DMS153 (cell line): Measurements from ENCODE around the gene AUTS2.
A peak's percentile ranks its signal among the peaks of the same experiment; 100 is the strongest.

Experiments used
- DNase-seq: peaks from one replicate; lab custom pipeline; 2025; lab: John Stamatoyannopoulos, UW

AUTS2 gene

DNA sequence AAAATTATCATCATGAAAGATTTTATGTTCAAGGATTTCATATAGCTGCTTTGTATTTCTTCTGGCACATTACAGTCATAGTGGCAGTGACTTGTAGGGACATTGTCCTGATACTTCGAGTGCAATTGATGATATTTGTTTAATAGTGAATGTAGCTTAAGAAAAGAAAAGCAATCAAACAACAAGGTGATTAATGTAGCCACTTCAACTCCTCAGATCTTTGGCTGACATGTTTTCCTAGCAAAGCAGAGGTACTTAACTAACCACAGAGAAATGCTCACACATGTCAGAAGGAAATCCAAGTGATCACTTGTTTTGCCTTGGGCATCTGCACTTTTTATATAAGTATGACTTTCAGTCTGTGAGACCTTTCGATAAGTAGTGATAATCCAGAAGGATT, 470.3 kb downstream of the AUTS2 start:
- DNase-seq = peak; percentile 45

DNA sequence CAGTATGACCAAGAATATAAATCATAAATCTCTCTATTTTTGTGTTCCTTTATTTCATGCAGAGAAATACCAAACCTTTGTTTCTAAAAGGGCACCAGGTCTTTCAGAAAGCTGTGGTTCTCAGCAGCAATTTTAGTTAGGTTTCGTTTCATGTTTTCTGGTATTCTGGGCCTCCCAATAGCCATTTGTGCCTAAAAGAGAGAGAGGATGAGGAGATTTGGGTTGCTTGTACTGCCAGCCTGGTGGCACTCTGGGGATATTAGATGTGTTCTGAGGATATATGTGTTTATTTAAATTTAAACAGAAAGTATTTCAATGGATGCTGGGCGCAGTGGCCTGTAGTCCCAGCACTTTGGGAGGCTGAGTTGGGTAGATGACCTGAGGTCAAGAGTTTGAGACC, 471.7 kb downstream of the AUTS2 start:
- no peak for DNase-seq

DNA sequence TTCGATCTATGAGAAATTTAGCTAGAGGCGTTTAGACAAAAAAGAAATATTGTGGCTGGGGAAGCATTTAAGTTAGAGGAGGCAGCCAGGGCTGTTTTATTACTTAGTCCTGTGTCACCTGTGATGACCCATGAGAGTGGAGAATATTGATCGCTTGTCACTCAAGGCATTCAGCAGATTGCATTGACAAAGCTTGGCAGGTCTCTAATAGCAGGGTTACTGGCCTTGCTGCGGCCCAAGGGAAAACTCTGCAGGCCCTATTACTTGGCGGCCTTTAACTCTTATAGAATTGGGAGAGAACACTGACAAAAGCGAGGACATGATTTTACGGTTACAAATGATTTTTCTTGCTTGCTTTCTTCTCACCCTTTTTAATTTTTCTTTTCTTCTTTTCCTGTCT, 473.5 kb downstream of the AUTS2 start:
- peak; percentile 54 for DNase-seq

DNA sequence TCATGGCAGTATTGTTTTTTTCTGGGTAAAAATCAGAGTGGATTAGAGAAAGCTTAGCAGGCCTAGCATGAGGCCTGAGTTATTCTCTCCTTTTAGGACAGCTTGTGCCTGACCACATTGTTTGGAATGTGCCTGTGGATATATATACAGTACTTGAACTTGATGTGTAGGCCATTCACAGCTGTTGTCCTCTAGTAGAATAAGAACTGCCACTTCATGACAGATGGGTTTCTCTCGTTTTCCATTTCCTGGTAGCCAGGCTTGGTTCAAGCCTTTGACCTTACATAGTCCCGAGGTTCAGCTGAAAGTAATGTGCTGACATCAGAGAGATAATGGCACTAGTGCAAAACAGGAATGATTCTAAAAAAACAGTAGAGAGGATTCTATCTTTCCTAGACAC, 473.9 kb downstream of the AUTS2 start:
- peak; percentile 98 for DNase-seq

DNA sequence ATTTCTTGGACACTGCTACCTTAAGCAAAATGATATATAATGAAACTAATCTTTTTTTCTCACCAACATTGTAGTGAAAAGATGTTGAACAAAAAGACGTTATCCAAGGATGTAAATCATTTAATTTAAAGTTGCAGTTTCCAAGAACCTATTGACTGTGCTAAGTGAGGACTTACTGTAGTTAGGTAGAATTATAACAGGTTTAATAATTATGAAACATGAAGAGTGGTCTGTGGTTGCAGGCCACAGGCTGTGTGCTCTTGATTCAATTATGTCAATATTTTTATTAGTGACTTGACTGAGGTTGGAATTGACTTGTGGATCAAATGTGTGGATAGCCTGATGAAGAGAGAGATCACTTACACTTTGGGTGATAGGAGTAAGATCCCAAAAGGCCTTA, 478.1 kb downstream of the AUTS2 start:
- no peak for DNase-seq

DNA sequence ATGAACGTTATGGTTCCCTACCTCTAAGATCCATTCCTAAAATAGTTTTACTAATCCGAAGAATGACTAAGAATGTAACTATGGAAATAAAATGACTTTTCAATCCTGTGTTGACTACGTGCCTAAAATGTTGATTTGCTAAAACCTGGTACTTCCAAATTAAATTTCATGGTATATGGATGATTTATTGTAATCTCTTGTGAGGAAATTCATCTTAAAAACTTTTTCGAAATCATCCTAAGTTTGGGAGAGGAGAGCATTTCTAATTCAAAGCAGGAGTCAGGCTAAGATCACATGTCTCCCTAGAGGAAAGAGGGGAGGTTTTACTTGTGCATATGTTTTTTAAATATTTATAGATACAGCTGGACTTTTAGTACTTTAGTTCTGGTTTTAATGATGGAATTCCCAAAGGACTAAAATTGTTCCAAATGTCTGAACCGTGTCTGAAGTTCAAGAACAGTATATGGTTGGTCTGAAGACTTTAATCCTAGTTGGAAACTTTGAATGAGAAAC, 483.9 kb downstream of the AUTS2 start:
- no peak for DNase-seq

DNA sequence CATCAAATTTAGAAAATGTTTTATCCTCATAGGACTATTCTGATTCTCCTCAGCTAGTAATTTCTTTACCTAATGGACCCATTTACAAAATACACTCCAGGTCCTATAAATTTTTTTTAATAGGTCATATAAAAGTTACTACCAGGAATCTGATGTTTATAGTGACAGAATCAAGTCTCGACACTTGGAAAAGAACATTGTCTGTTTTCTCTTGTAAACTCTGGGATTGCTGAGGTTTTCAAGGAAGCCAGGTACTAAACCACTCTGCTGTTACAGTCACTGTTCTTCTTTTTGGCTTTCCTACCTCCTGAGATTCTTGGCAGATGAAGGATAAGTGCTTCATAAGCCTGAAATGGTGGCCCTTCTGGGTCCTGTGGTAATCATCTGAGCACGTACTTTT, 493.1 kb downstream of the AUTS2 start:
- no peak for DNase-seq

DNA sequence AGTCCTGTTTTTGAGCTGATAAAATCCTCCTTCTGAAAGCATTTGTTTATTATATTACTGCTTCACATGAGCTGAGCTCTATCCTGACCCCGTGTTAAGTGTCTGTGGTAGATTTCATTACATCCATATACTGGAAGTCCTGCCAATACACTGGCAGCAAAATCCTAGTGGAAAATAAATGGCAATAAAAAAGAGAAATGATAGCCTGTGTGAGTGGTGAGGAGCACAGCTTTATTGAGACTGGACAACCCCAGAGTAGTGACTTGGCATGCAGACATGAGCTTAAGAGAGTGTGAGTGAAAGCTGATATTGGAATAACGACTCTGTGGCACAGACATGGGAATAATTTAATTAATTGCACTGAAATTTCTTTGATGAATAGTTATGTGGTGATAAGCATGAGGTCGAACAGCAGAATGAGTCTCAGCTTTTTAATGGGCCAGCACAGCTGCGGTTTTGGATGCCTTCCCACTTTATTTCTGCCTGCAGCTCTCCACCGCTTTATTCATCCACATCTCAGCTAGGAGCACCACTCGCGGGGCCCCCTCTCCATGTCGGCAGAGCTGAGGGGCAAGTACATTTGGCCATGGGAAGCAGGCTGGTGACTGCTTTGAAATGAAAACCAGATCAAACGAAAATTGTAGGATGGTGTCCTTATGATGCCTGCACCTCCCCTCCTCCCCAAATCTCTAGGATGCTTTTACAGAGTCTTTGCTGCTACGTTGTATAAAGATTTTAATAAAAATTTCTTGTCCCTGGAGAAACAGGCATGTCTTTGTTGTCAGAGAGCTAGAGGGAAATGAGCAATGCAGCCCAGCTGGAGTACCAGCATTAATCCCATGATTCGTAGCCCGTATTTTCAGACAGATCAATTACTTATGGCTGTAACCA, 494.3 kb downstream of the AUTS2 start:
- peak; percentile 52 for DNase-seq

DNA sequence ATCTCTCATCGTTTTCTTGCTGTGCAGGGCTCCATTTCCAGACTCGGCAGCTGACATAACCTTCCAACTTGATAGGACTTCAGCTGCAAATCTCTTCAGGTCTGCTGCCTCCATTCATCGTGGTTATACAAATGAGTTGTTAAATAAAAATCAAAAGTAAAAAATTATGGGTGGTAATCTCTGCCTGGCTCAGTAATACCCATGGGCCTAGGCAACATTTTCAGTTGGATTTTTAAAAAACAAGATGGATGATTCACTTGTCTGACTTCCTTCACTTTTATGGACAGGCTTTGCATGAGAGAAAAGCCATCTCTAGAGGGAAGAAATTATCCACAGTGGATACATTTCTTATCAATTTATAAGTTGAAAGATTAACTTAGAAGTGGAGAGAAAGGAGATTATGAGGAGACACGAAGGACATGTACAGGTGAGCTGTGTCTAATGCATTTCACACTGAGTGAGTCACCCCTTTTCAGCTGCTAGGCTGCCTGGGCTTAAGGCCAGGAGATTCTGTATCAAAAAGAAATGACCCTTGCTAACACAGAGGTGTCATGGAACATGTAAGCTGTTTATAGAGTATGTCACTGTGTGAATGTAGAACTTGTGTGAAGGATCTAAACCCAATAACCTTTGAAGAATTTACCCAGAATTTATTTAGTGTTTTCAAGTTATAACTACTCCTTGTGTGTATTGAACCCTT, 495.1 kb downstream of the AUTS2 start:
- peak; percentile 77 for DNase-seq

DNA sequence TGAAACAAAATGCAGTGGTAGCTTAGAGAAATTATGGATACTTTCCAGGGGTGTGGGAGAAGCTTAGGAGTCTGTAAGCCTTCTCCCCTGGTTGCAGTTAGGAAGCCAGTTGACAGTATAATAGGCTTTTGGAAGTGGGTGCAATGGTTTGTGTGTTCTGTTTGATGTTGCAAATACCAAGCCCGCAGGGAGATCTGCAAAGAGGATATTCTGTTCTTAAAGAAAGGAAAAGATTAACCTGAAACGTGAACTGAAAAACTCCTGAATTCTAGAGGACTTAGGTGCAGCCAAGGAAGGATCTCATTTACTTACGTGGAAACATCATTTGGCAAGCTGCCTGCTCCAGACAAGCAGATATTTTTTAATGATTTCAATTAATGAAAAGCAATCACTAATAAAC, 496.6 kb downstream of the AUTS2 start:
- DNase-seq = no peak

DNA sequence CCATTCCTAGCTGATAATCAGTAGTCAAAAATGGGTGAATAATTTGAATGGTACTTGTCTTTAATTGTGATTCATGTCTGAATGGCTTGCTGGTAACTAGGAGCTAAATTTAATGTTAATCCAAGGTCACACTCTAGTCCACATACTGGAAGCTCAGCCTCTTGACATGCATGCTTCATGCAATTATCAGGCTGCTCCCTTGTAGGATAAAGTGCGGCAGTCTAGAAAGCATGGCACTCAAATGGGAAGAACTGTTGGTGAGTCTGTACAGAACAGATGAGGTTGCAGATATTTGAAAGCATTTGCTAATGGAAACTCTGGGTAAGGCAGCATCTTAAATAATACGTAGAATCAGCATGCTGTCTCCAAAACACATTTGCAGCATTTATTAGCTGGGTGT, 499.4 kb downstream of the AUTS2 start:
- DNase-seq = peak; percentile 76

DNA sequence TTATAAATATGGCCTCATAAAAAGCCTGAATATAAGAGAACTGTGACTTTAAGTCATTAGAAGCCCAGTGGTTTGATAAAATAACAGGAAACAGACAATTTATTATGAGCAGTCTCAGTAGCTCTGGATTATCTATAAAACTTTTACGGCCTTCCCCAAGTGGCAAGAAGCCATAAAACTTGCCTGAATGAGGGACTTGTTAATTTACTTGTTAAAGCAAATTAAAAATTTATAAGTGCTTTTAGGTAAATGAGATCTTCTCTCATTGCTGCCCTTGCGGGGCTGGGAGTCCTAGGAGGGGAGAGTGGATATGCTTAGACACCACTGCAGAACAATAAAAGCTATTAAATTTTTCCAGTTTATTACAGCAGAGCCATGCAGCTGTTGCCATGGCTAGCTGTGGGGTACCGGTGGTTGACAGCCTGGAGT, 499.9 kb downstream of the AUTS2 start:
- peak; percentile 76 for DNase-seq

DNA sequence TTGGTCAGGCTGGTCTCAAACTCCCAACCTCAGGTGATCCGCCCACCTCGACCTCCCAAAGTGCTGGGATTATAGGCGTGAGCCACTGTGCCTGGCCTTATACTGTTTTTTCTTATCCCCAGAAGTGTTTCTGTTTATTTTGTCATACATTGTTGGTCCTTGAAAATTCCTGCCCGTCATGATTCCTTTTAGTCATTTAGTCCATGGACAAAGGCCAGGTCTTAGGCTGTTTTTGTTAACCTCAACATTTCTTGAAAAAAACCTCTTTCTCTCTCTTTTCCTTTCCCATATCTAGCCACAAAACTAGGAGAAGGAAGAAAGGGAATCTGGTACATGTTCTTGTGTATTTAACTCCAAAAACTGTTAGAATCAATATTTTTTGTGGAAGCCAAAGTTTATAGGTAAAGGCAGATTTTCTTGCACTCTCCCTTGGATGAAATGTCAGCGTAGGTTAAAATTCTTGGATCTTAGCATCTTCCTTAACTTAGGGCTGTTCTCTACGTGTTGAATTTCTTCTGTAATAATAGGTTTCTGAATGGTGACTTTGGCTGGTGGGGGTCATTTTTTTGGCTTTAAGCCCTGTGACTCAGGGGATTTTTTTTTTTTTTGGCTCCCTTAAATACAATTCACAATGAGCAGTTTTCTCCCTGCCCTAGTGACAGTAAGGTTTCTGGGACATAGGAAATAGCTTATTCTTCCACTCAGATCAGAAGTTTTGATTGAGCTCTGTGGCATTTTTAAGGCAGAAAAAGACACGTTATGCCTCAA, 500.8 kb downstream of the AUTS2 start:
- DNase-seq = no peak

DNA sequence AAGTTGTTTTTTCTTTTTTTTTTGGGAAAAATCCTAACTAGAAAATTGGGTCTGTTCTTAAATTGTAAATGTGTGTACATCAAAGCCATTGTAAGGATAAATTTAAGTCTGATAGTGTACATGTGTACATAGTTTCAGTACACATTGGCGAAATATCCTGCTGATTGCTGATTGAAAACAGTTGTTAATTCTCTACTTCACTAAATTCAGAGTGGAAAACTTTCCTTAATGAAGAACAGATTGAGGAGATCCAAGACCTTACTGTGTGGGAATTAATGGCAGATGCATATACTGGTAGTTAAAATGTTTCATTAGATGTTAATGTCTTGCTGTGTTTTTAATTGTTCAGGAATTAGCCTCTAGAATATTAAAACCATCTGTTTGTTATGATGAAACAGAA, 506.0 kb downstream of the AUTS2 start:
- no peak for DNase-seq

DNA sequence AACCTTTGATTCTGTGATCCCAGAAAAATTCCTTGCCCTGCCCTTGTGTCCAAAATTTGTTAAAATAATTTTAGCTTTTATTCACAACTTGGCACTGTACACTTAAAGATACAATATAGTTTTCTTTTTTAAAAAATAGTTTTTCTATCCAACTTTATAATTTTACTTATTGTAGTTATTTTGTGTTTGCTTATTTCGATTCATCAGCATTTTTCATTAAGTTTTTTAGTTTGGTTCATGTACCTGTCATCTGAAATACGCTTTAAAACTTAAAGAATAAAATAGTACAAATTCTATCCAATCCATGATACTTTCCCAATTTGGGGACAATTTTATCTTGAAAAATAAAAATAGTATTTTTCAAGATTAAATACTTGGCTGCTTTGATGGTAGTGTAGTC, 514.8 kb downstream of the AUTS2 start:
- no peak for DNase-seq

DNA sequence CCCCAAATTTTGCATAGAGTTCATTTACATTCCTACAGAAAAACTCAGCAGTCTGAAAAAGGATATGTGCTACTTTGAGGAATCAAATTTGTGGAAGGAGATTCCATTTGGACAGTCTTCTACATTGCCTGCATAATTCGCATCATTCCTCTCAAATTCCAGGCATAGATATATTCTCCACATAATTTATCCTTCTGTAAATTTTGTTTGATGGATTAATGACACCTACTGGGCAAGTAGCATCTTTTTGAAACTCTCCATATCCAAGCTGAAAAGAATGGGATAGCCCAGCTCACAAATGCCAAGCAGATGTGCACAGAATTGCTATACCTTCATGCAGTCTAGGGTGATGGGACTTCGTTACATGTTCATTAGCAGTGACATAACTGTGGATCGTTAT, 515.3 kb downstream of the AUTS2 start:
- no peak for DNase-seq

DNA sequence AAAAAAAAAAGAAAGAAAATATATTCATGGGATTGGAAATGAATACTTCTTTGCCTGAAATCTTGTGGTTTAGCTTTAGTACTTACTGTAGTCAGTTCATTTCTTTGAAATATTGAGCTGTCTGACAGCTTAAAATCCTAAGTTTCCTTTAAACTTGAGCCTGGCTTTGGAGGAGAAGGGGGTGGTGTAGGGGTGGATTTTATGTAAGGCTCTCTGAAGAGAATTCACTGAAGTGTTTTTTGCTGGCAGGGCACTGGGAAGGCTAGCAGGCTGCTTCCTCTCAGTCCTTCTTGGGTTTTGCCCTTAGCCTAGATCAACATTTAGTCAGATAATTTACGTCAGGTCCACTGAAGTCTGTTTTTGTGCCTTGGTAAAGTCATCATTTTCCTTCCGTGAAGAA, 516.5 kb downstream of the AUTS2 start:
- no peak for DNase-seq

DNA sequence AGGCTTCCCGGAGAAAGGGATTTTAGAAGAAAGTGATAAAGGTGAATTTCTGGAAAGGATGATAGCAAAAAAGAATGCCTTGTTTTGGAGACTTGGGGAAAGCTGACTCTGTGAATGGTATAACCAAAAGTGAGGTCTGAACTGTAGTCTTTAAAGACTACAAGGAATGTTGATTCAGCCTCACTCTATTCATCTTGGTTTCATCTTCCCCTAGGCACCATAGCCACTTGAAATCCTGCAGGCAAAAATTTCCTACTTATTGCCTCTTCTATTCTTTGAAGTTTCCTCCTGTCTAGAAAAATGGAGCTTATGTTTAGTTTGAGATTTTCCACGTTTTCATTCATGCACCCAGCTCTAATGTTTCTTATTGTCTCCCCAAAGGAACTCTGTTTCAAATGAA, 518.0 kb downstream of the AUTS2 start:
- no peak for DNase-seq

DNA sequence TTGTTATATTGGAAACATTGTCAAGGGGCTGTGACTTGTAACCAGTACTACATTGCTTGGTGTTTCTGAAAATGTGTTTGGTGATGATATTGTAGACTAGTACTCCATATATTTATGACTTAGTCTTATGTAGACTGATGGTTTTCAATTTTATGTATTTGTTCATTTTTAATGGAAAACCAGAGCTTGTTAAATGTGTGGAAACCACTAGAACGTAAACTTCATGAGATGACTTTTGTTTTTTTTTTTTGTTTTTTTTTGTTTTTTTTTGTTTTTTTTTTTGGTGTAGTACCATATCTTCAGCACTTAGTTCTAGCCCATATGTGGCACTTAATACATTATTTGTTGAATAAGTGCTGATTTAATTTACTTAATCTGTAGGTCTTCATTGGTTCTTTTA, 518.6 kb downstream of the AUTS2 start:
- no peak for DNase-seq

DNA sequence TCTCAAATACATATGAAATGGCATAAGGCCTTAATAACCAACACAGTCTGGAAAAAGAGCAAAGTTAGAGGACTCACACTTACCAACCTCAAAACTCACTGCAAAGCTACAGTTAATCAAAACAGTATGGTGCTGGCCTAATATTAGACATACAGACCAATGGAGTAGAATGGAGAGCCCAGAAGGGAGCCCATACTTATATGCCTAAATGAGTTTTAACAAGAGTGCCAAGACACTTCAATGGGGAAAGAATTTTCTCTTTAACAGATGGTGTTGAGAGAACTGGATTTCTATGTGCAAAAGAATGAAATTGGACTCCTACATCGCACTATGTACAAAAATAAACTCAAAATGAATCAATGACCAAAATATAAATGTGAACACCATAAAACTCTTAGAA, 522.6 kb downstream of the AUTS2 start:
- DNase-seq = no peak

DNA sequence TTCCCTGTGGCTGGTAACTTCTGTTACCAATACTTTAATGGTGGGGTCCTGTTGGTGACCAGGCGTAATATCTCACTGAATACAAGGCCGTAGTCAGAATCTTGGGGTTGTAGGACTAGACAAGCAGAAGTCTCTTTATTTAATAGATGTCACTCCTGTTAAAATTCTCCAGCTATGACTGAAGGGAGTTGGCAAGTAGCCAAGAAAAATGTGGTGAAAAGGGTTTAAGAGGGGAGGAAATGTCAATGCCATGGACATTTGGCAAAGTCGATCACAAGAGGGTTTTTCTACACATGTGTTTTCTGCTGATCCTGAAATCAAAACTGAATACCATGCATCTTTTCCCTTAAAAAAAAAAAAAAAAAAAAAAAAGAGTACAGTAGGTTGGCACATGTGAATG, 533.5 kb downstream of the AUTS2 start:
- peak; percentile 24 for DNase-seq

DNA sequence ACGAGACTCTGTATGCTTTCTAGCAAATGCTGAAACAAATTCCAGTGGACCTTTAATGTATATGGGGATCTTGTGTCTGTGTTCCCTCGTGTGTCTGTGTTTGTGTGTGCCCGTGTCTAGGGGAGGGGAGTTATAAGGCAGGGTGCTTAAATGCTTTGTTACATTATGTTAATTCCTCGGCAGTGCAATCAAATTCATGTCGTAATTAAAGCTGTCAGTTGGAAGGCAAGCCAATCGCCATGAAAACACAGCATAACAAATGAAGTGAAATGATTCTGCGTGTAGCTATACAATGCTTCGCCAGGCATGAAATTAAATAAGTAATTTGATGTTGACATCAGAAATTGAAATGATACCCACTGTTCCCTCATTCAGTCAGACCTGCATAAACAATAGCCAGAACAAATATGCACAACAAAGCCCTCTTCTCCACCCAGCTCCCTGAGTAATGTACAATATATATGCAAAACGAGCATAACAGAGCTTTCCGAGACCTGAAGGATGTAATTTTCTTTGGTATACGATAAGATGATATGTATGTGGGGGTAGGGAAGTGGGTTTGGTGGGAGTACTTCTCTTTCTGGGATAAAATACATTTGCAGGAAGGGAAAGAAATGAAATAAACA, 534.1 kb downstream of the AUTS2 start:
- DNase-seq = no peak
